AG09309 (cell line): Measurements from ENCODE around the gene SEMA3G.
A peak's percentile ranks its signal among the peaks of the same experiment; 100 is the strongest.

Experiments used
- DNase-seq: peaks from one replicate; pipeline ENCODE4 v3.0.0-alpha.2; 2010; ENCODE audit warnings: low read depth
- H3K4me3 ChIP-seq: 2 replicates; pipeline ENCODE4 v1.5.1; 2011; ENCODE audit warnings: mild to moderate bottlenecking, low read depth, low read length, moderate library complexity; ENCODE audit not compliant: control insufficient read depth
- CTCF ChIP-seq: IDR thresholded peaks from 2 replicates; pipeline ENCODE4 v1.5.1; 2011; ENCODE audit warnings: mild to moderate bottlenecking, low read depth, low read length, inconsistent platforms; ENCODE audit not compliant: insufficient read depth, control insufficient read depth; ENCODE audit errors: missing control alignments

The SEMA3G gene

GRCh38 chr3:52484680-52485461, 40.0 kb upstream of the SEMA3G start:
- TF ChIP-seq CTCF = no peak
- no peak overlapping the region for H3K4me3 ChIP-seq
- no peak for DNase-seq

- peak; percentile 71 for DNase-seq
- TF ChIP-seq CTCF = no peak
- H3K4me3 ChIP-seq = no peak overlapping the region
These were observed 38.9 kb upstream of the SEMA3G start for GRCh38 chr3:52483577-52484381.

GRCh38 chr3:52483081-52483480, 38.2 kb upstream of the SEMA3G start:
- no peak for TF ChIP-seq CTCF

GRCh38 chr3:52481819-52482521, 37.1 kb upstream of the SEMA3G start:
- DNase-seq = no peak
- H3K4me3 ChIP-seq = no peak overlapping the region
- TF ChIP-seq CTCF = peak; percentile 53

More at GRCh38 chr3:52483081-52483480, 38.2 kb upstream of the SEMA3G start:
- H3K4me3 ChIP-seq = no peak overlapping the region
- no peak for DNase-seq

- no peak for TF ChIP-seq CTCF
- H3K4me3 ChIP-seq = no peak overlapping the region
- DNase-seq = no peak
These were observed 36.1 kb upstream of the SEMA3G start for GRCh38 chr3:52480768-52481715.
